ENCODE results near the gene C11orf24. TPM values are rescaled to one million over a fixed set of nuclear protein-coding genes. Genes with fewer than 3 reads are reported as not detected.

Gene C11orf24
- total RNA-seq, 1 donor from 2014 or later: 41.8 TPM

- H3K27me3 Mint-ChIP-seq (ENCODE audit: low read depth): no peaks in the 10 kb centered on the region
- H3K4me1 Mint-ChIP-seq: peaks cover 26% of the 10 kb centered on the region
- no peaks in the 10 kb centered on the region for H3K36me3 Mint-ChIP-seq
- H3K27ac Mint-ChIP-seq: no peak overlapping the region
- no peak for TF ChIP-seq CTCF (IDR thresholded peaks at IDR 0.05; ENCODE audit: unreplicated experiment)
- H3K9me3 Mint-ChIP-seq: no peaks in the 10 kb centered on the region
- H3K4me3 Mint-ChIP-seq: peak overlapping the region; percentile 99
- DNase-seq (ENCODE audit: low spot score in 2 of 2, unreplicated experiment in 2 of 2): no peak
Measured at GRCh38 chr11:68273026-68273738, 1.4 kb upstream of the C11orf24 start.

- Mint-ChIP-seq H3K4me1 (peaks cover 26% of the 10 kb centered on the region), H3K4me3 (peak overlapping the region; percentile 99), H3K9me3 (no peaks in the 10 kb centered on the region), H3K27me3 (ENCODE audit: low read depth) (no peaks in the 10 kb centered on the region), H3K27ac (peak overlapping the region; percentile 98), H3K36me3 (peaks cover 4% of the 10 kb centered on the region)
- peak; percentile 43 to 62 for DNase-seq (ENCODE audit: low spot score in 2 of 2, unreplicated experiment in 2 of 2)
- no peak for TF ChIP-seq CTCF (IDR thresholded peaks at IDR 0.05; ENCODE audit: unreplicated experiment)
Measured at GRCh38 chr11:68271023-68271780, 571 bp downstream of the C11orf24 start.

- H3K27ac Mint-ChIP-seq: peak overlapping the region; percentile 98
- H3K9me3 Mint-ChIP-seq: no peaks in the 10 kb centered on the region
- H3K27me3 Mint-ChIP-seq (ENCODE audit: low read depth): no peaks in the 10 kb centered on the region
- H3K36me3 Mint-ChIP-seq: peaks cover 4% of the 10 kb centered on the region
- no peak for TF ChIP-seq CTCF (IDR thresholded peaks at IDR 0.05; ENCODE audit: unreplicated experiment)
- H3K4me3 Mint-ChIP-seq: peak overlapping the region; percentile 99
- no peak for DNase-seq (ENCODE audit: low spot score in 2 of 2, unreplicated experiment in 2 of 2)
- peaks cover 26% of the 10 kb centered on the region for H3K4me1 Mint-ChIP-seq
Measured at GRCh38 chr11:68270196-68271022, 1.4 kb downstream of the C11orf24 start.

GRCh38 chr11:68269414-68270081, 2.2 kb downstream of the C11orf24 start:
- Mint-ChIP-seq H3K4me1 (peaks cover 26% of the 10 kb centered on the region), H3K27ac (peak overlapping the region; percentile 84), H3K9me3 (no peaks in the 10 kb centered on the region), H3K4me3 (peak overlapping the region; percentile 28), H3K36me3 (peaks cover 10% of the 10 kb centered on the region), H3K27me3 (ENCODE audit: low read depth) (no peaks in the 10 kb centered on the region)
- DNase-seq (ENCODE audit: low spot score in 2 of 2, unreplicated experiment in 2 of 2): no peak
- no peak for TF ChIP-seq CTCF (IDR thresholded peaks at IDR 0.05; ENCODE audit: unreplicated experiment)

- peaks cover 25% of the 10 kb centered on the region for H3K4me1 Mint-ChIP-seq
- no peak for DNase-seq (ENCODE audit: low spot score in 2 of 2, unreplicated experiment in 2 of 2)
- no peak overlapping the region for H3K27ac Mint-ChIP-seq
- no peaks in the 10 kb centered on the region for H3K9me3 Mint-ChIP-seq
- TF ChIP-seq CTCF (IDR thresholded peaks at IDR 0.05; ENCODE audit: unreplicated experiment): no peak
- H3K27me3 Mint-ChIP-seq (ENCODE audit: low read depth): no peaks in the 10 kb centered on the region
- peaks cover 19% of the 10 kb centered on the region for H3K36me3 Mint-ChIP-seq
- no peak overlapping the region for H3K4me3 Mint-ChIP-seq
Measured at GRCh38 chr11:68267881-68268240, 3.9 kb downstream of the C11orf24 start.

Measured in mesothelial cell of epicardium (in vitro differentiated cells).